TTC549 (cell line): ENCODE results near the gene CELA3A.
"Not testable (repeated sequence)": the region's sequence is repeated elsewhere in the genome, so short reads cannot be mapped to it uniquely, and the experiment has no call there.

ENCODE experiments used
- FAIRE-seq: peaks from 2 replicates; lab custom pipeline; 2012; peaks lifted over from hg19 to GRCh38; lab: Jason Lieb, UNC

Gene CELA3A

GRCh38 chr1:22018583-22019559, 17.4 kb downstream of the CELA3A start:
- FAIRE-seq, result no peak

GRCh38 chr1:22021061-22021460, 19.6 kb downstream of the CELA3A start:
- FAIRE-seq, result no peak

- FAIRE-seq, result no peak
Observed at GRCh38 chr1:22024485-22025367, 23.3 kb downstream of the CELA3A start.

- FAIRE-seq, result peak; percentile 74
Observed at GRCh38 chr1:22025368-22026155, 24.1 kb downstream of the CELA3A start.

GRCh38 chr1:22026924-22027289, 25.4 kb downstream of the CELA3A start:
- no peak for FAIRE-seq

- FAIRE-seq, result no peak
Observed at GRCh38 chr1:22030057-22030456, 28.6 kb downstream of the CELA3A start.

- no peak for FAIRE-seq
Observed at GRCh38 chr1:22030473-22030872, 29.0 kb downstream of the CELA3A start.

GRCh38 chr1:22031214-22031962, 29.9 kb downstream of the CELA3A start:
- FAIRE-seq, result no peak

GRCh38 chr1:22034834-22035233, 33.4 kb downstream of the CELA3A start:
- not testable (repeated sequence) for FAIRE-seq

GRCh38 chr1:22037520-22037919, 36.1 kb downstream of the CELA3A start:
- no peak for FAIRE-seq

- FAIRE-seq, result no peak
Observed at GRCh38 chr1:22038036-22038435, 36.6 kb downstream of the CELA3A start.

GRCh38 chr1:22039594-22040285, 38.3 kb downstream of the CELA3A start:
- no peak for FAIRE-seq

- FAIRE-seq, result no peak
Observed at GRCh38 chr1:22040286-22040623, 38.8 kb downstream of the CELA3A start.

- FAIRE-seq, result no peak
Observed at GRCh38 chr1:22041505-22041904, 40.0 kb downstream of the CELA3A start.

GRCh38 chr1:22043198-22043769, 41.8 kb downstream of the CELA3A start:
- no peak for FAIRE-seq

- no peak for FAIRE-seq
Observed at GRCh38 chr1:22044690-22045420, 43.4 kb downstream of the CELA3A start.

GRCh38 chr1:22045604-22046228, 44.3 kb downstream of the CELA3A start:
- FAIRE-seq, result no peak

GRCh38 chr1:22048351-22049192, 47.1 kb downstream of the CELA3A start:
- no peak for FAIRE-seq
